ENCODE measurements around the gene TRIM3.

TRIM3 gene

DNA sequence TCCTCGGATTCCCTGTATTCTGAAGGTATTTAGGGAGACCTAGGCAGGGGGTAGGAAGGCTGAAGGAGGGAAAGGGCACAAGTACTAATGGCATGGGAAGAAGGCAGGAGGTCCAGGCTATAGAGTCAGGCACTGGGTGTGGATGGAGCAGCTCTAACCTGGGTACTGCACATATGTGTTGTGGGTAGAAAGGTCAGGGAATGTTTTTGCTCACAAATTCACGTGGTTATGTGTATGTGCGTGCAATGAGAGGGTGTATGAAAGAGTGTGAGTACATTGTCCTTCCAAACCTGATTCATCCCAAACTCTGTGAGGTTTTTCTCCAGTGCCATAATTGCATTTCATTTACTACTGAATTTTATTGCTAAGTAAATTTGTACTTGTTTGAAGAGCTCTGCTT is 46.5 kb upstream of the TRIM3 start:
- Histone ChIP-seq H2AFZ (ENCODE audit: low read length) (no peak overlapping the region), H3K27me3 (ENCODE audit: insufficient read depth, low read length) (no peaks in the 10 kb centered on the region), H3K36me3 (ENCODE audit: insufficient read depth, low read length) (peaks cover 40% of the 10 kb centered on the region), H3K9me2 (ENCODE audit: low read depth, low read length) (no peaks in the 10 kb centered on the region), H3K9me3 (ENCODE audit: low read length) (no peaks in the 10 kb centered on the region), H3F3A (ENCODE audit: insufficient read depth, low read length) (no peaks in the 10 kb centered on the region), H3K9ac (ENCODE audit: low read length) (no peak overlapping the region), H4K20me1 (ENCODE audit: insufficient read depth, low read length) (no peaks in the 10 kb centered on the region), H3K27ac (ENCODE audit: low read depth, low read length, poor library complexity, severe bottlenecking) (no peak overlapping the region), H3K79me2 (ENCODE audit: insufficient read depth, low read length) (no peaks in the 10 kb centered on the region), H3K4me2 (ENCODE audit: low read length) (no peak overlapping the region), H3K4me1 (ENCODE audit: insufficient read depth, low read length, severe bottlenecking) (no peaks in the 10 kb centered on the region), H3K4me3 (ENCODE audit: low read depth, low read length, poor library complexity, severe bottlenecking) (no peak overlapping the region)
- no peak for TF ChIP-seq EZH2 (IDR thresholded peaks at IDR 0.05; ENCODE audit: borderline replicate concordance, low read length)
- TF ChIP-seq, protein P1, sequence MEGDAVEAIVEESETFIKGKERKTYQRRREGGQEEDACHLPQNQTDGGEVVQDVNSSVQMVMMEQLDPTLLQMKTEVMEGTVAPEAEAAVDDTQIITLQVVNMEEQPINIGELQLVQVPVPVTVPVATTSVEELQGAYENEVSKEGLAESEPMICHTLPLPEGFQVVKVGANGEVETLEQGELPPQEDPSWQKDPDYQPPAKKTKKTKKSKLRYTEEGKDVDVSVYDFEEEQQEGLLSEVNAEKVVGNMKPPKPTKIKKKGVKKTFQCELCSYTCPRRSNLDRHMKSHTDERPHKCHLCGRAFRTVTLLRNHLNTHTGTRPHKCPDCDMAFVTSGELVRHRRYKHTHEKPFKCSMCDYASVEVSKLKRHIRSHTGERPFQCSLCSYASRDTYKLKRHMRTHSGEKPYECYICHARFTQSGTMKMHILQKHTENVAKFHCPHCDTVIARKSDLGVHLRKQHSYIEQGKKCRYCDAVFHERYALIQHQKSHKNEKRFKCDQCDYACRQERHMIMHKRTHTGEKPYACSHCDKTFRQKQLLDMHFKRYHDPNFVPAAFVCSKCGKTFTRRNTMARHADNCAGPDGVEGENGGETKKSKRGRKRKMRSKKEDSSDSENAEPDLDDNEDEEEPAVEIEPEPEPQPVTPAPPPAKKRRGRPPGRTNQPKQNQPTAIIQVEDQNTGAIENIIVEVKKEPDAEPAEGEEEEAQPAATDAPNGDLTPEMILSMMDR (IDR thresholded peaks at IDR 0.05; ENCODE audit: low read length): no peak

DNA sequence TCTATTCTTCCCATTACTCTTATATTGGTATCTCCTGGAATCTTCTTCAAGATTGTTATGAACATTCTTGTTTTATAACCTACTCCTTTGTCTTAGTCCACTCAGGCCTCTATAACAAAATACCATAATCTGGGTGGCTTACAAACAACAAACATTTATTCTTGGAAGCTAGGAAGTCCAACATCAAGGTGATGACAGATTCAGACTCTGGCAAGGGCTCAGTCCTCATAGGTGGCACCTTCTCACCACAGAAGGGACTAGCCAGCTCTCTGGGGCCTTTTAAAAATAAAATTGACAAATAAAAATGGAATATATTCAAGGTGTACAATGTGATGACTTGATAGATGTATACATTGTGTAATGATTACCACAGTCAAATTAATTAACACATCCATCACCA is 43.1 kb upstream of the TRIM3 start:
- Histone ChIP-seq H4K20me1 (ENCODE audit: insufficient read depth, low read length) (no peaks in the 10 kb centered on the region), H3K9me3 (ENCODE audit: low read length) (no peaks in the 10 kb centered on the region), H3K9ac (ENCODE audit: low read length) (no peak overlapping the region), H3K27me3 (ENCODE audit: insufficient read depth, low read length) (no peaks in the 10 kb centered on the region), H3K4me3 (ENCODE audit: low read depth, low read length, poor library complexity, severe bottlenecking) (no peak overlapping the region), H3F3A (ENCODE audit: insufficient read depth, low read length) (no peaks in the 10 kb centered on the region), H3K4me2 (ENCODE audit: low read length) (no peak overlapping the region), H2AFZ (ENCODE audit: low read length) (no peak overlapping the region), H3K4me1 (ENCODE audit: insufficient read depth, low read length, severe bottlenecking) (no peaks in the 10 kb centered on the region), H3K9me2 (ENCODE audit: low read depth, low read length) (no peaks in the 10 kb centered on the region), H3K27ac (ENCODE audit: low read depth, low read length, poor library complexity, severe bottlenecking) (no peak overlapping the region), H3K36me3 (ENCODE audit: insufficient read depth, low read length) (peaks cover 58% of the 10 kb centered on the region), H3K79me2 (ENCODE audit: insufficient read depth, low read length) (no peaks in the 10 kb centered on the region)
- TF ChIP-seq, protein P1 (IDR thresholded peaks at IDR 0.05; ENCODE audit: low read length): no peak
- TF ChIP-seq EZH2 (IDR thresholded peaks at IDR 0.05; ENCODE audit: borderline replicate concordance, low read length): no peak

DNA sequence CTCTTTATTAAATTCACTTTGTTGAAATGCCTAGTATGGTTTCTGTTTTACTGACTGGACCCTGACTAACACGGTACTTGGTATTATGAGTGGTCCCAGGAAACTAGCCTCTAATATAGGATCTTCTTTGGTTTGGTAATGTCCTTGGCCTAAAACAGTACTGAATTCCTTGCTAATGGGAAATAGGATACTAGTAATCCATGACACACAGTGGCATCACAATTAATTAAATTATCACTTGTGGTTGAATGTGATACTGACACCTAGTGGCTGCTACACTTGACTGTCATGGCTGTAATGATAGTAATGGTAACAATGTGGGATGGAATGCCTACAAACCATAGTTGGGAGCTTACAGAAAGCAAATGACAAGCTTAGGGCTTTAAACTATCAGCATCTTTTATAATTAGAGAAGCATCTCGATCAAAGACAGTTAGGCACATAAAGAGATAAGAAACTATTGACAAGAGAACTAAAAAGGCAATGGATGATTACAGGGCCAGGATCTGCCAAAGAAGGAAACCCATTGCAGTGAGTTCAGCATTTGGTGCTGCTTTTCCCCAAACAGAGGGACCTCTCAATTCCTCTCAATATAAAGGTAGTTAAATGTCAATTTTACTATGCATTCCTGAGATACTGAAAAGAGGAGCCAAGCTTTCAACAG is 32.0 kb upstream of the TRIM3 start:
- Histone ChIP-seq H3K27ac (ENCODE audit: low read depth, low read length, poor library complexity, severe bottlenecking) (no peak overlapping the region), H3K4me2 (ENCODE audit: low read length) (no peak overlapping the region), H3K9ac (ENCODE audit: low read length) (no peak overlapping the region), H3F3A (ENCODE audit: insufficient read depth, low read length) (peaks cover 3% of the 10 kb centered on the region; the same call in 1 of the 2 replicates), H3K4me3 (ENCODE audit: low read depth, low read length, poor library complexity, severe bottlenecking) (no peak overlapping the region), H3K27me3 (ENCODE audit: insufficient read depth, low read length) (no peaks in the 10 kb centered on the region), H3K4me1 (ENCODE audit: insufficient read depth, low read length, severe bottlenecking) (no peaks in the 10 kb centered on the region), H3K9me2 (ENCODE audit: low read depth, low read length) (no peaks in the 10 kb centered on the region), H2AFZ (ENCODE audit: low read length) (no peak overlapping the region), H3K9me3 (ENCODE audit: low read length) (no peaks in the 10 kb centered on the region), H4K20me1 (ENCODE audit: insufficient read depth, low read length) (no peaks in the 10 kb centered on the region), H3K79me2 (ENCODE audit: insufficient read depth, low read length) (no peaks in the 10 kb centered on the region), H3K36me3 (ENCODE audit: insufficient read depth, low read length) (peaks cover 37% of the 10 kb centered on the region; the same call in 1 of the 2 replicates)
- TF ChIP-seq, protein P1 (IDR thresholded peaks at IDR 0.05; ENCODE audit: low read length): peak; percentile 88
- TF ChIP-seq EZH2 (IDR thresholded peaks at IDR 0.05; ENCODE audit: borderline replicate concordance, low read length): no peak

Data from OCI-LY1 (cell line).